Urinary bladder (tissue), 4 donors: ENCODE measurements around the gene YPEL1. TPM values are rescaled to one million over a fixed set of nuclear protein-coding genes. Genes with fewer than 3 reads are reported as not detected.
"Not testable (repeated sequence)": the region's sequence is repeated elsewhere in the genome, so short reads cannot be mapped to it uniquely, and the experiment has no call there.

Source experiments
- DNase-seq: peaks from one replicate; pipeline ENCODE4 v3.0.0-alpha.2; 2015; ENCODE audit errors: extremely low spot score
- H3K27ac ChIP-seq: one replicate; pipeline ENCODE4 v1.5.1; 2013; ENCODE audit warnings: low read depth, mild to moderate bottlenecking, moderate library complexity
- H3K36me3 ChIP-seq: one replicate; pipeline ENCODE4 v1.6.1; 2013; ENCODE audit warnings: mild to moderate bottlenecking, moderate library complexity; ENCODE audit not compliant: insufficient read depth
- H3K4me1 ChIP-seq: one replicate; pipeline ENCODE4 v1.6.1; 2013; ENCODE audit warnings: mild to moderate bottlenecking, moderate library complexity; ENCODE audit not compliant: insufficient read depth
- H3K4me3 ChIP-seq: one replicate; pipeline ENCODE4 v1.5.1; 2013; ENCODE audit warnings: low read depth, low read length
- WGBS: extraction: QIAGEN DNeasy Blood & Tissue Kit; methylation state at CpG from one replicate; pipeline ENCODE4 v1.1.7; 2013; 5-methylcytosine and 5-hydroxymethylcytosine counted together
- polyA plus RNA-seq: library from polyadenylated mRNA; stranded (reverse); fragments of 200-250 nt; gene quantifications from one replicate; pipeline ENCODE4 v1.2.3, GENCODE V29; 2013
- total RNA-seq: library from RNA; depleted of rRNA; stranded (reverse); fragments of >200 nt; gene quantifications from one replicate; pipeline ENCODE4 v1.2.3, GENCODE V29; 2014
- donor health status: healthy with polysubstance abuse.
- donor health status: healthy.

YPEL1 gene
- total and polyA plus RNA-seq, 2 donors: 5.5 to 7.0 TPM

DNA sequence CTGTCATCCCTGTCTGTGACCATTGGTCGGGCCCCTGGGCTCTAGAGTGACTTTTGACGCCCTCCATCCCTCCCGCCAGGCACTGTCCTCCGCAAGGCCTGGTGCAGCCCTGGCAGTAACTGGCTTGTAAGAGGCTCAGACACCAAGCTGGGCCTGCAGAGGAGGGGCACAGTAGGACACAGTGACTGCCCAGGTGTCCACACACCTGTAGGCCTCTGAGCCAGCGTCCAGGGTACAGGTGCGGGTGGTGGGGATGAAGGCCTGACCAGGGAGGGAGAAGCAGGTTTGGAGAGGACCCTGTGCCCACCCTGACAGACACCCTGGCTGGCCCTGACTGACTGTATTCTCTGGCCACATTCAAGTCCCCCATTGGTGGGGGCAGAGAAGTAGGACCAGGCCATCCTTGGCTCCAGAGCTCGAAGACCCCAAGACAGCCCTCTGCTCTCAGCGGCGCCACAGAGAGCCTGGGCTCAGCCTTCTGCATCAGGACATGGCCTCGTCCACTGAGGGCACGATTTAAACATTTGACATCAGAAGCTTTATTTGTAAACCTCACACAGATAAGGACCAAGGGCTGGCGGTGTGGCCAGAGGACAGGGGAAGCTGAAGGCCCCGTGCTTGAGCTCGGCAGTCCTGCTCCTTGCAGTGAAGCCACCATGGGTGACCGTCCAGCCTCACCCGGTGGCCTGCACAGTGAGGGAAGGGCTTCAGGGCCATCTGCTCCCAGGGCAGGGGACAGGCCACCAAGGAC, 38.4 kb downstream of the YPEL1 start:
- 80% methylated on average over 16 of the region's 16 CpGs for WGBS
- no peak for DNase-seq
- H3K4me1 ChIP-seq: no peaks in the 10 kb centered on the region
- H3K36me3 ChIP-seq: peaks cover 8% of the 10 kb centered on the region
- no peak overlapping the region for H3K4me3 ChIP-seq
- H3K27ac ChIP-seq: no peak overlapping the region

DNA sequence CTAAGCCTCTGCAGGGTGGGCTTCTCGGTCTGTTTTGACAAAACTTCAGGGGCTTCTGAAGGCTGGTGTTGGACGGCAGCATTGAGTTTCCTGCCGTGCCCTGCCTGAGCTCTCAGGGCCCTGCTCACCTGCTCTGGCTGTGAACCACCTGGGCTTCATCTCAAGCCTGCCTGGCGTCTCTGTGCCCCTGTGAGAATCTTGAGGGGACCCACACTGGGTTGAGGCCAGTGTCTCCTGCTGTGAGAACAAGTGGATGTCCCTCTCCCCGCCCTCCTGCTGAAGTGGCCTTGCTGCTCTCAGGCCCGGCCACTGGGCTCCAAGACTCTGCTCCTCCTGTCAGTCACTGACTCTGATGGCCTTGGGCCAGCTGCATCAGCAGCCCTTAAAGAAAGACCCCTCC, 39.5 kb downstream of the YPEL1 start:
- DNase-seq: no peak
- Histone ChIP-seq H3K36me3 (peaks cover 8% of the 10 kb centered on the region), H3K4me3 (no peak overlapping the region), H3K27ac (no peak overlapping the region), H3K4me1 (no peaks in the 10 kb centered on the region)
- WGBS: 93% methylated on average over 6 of the region's 6 CpGs

DNA sequence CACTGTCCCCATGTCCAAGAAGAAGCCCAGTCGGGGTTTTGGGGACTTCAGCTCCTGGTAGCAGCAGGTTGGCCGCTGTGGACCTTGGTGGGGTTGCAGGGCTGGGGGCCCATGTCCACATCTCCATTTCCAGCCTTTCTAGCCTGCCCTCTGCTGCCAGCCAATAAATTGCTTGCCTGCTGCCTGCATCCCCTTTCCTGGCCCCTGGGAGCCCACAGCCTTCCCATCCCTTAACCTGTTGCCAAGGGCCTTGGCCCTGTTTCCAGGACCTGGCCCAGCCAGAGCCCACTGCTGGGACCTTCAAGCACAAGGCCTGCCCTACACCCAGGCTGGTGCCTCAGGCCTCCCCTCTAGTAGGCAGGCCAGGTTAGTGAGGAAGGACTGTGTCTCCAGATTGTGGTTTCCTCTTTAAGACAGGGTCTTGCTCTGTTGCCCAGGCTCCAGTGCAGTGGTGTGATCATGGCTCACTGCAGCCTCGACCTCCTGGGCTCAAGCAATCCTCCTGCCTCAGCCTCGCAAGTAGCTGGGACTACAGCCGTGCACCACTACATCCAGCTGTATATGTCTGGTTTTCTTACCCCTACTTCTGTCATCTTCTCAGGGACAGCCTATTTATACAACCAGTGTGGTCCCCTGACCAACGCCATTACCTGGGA, 40.0 kb downstream of the YPEL1 start:
- H3K36me3 ChIP-seq: peaks cover 8% of the 10 kb centered on the region
- DNase-seq: no peak
- no peak overlapping the region for H3K4me3 ChIP-seq
- H3K4me1 ChIP-seq: no peaks in the 10 kb centered on the region
- H3K27ac ChIP-seq: no peak overlapping the region
- WGBS: 89% methylated on average over 6 of the region's 6 CpGs

DNA sequence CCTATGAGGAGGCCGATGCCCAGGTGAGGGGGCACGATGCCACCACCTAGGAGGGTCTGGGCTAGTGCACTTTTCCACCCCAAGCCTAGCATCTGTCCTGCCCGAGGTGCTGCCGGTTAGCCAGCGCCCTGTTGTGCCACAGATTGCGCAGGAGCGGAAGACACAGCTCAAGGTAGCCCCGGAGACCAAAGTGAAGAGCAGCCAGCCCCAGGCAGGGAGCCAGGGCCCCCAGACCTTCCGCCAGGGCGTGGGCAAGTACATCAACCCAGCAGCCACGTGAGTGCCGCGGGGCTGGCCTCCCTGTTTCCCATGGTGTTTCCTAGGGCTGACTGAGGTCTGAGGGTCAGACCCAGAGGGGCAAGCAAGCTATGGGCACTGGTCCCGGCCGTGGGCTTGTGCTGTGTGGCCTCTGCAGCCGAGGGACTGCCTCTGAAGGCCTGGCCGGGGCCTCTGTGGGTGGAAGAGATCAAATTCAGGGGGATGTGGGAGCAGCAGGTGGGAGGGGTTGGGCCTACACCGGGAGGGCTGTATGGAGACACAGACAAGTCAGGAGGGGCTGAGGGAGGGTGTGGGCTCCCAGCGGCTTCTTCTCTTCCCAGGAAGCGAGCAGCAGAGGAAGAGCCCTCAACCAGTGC, 40.7 kb downstream of the YPEL1 start:
- Histone ChIP-seq H3K4me1 (no peaks in the 10 kb centered on the region), H3K4me3 (no peak overlapping the region), H3K27ac (no peak overlapping the region), H3K36me3 (peaks cover 8% of the 10 kb centered on the region)
- DNase-seq: no peak
- WGBS: 85% methylated on average over 20 of the region's 20 CpGs

DNA sequence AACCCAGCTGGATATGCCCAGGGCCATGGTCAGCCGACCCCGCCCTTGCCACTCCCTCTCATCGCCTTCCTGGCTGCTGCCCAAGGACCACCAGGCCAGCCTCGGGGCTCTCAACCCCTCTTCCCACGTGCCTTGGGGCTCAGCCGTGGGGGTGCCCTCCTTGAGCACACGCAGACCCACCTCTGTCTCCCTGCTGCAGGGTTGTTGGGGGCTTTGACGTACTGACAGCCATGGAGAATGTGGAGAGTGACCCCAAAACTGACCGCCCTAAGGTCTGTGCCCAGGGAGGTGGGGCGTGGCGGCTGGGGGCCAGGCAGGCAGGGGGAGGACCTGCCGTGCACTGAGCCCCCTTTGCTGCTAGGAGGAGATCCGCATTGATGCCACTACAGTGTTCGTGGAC, 41.2 kb downstream of the YPEL1 start:
- H3K27ac ChIP-seq: no peak overlapping the region
- 89% methylated on average over 14 of the region's 14 CpGs for WGBS
- no peaks in the 10 kb centered on the region for H3K4me1 ChIP-seq
- H3K36me3 ChIP-seq: peaks cover 8% of the 10 kb centered on the region
- H3K4me3 ChIP-seq: no peak overlapping the region
- DNase-seq: no peak

DNA sequence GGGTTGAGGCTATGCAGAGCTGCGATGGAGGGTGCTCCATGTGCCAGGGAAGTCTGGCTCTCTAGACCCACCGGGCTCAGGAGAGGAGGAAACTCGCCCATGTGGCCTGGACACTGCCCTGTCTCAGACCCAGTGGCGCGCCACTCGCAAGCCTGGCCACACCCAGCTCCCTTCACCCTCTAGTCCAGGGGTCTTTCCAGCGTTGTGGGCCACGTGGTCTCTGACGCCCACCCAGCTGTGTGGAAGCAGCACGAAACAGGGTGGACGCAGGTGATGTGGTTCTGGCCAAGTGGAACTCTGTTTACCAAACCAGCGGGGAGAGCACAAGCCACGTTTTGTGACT, 41.6 kb downstream of the YPEL1 start:
- no peak overlapping the region for H3K27ac ChIP-seq
- 94% methylated on average over 13 of the region's 13 CpGs for WGBS
- no peak overlapping the region for H3K4me3 ChIP-seq
- H3K36me3 ChIP-seq: peaks cover 8% of the 10 kb centered on the region
- no peak for DNase-seq
- no peaks in the 10 kb centered on the region for H3K4me1 ChIP-seq

DNA sequence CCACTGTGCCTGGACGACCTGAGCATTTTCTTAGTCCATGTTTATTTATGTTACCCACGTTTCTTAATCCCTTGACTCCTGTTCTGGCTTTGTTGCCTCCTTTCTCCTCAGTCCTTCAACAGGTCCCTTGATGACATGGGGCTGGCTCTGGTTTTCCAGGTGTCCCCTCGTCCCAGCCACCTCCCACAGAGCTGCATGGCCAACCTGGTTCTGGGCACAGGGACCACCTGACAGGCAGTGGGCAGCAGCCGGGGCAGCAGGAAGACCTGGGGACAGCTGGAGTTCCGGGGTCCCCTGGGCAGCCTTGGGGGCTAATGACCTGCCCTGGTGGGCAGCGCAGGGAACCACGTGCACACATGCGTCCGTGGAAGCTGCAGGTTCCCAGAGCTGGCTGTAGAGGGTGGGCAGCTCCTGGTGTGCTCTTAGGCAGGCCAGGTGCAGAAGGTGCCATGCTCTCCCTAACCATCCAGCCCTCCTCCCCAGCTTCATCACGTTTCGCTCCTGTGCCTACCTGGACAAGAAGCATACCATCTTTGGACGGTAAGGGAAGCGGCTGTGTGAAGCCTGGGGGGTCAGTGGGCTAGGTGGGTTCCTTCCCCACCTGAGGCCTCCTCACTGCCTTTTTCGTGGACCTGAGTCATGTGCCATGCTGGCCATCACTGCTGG, 42.1 kb downstream of the YPEL1 start:
- Histone ChIP-seq H3K4me3 (no peak overlapping the region), H3K4me1 (no peaks in the 10 kb centered on the region), H3K36me3 (peaks cover 8% of the 10 kb centered on the region), H3K27ac (no peak overlapping the region)
- 87% methylated on average over 14 of the region's 14 CpGs for WGBS
- no peak for DNase-seq

DNA sequence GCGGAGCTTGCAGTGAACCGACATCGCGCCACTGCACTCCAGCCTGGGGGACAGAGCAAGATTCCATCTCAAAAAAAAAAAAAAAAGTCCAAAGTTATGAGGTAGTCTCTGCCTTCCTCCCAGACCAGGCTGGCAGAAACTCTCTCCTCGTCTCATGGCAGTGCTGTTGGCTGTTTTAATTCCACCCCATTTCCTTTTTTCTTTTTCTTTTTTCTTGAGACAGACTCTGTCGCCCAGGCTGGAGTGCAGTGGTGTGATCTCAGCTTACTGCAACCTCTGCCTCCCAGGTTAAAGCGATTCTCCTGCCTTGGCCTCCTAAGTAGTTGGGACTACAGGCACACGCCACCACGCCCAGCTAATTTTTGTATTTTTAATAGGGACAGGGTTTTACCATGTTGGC, 42.7 kb downstream of the YPEL1 start:
- WGBS: 92% methylated on average over 9 of the region's 9 CpGs
- H3K27ac ChIP-seq, H3K4me1 ChIP-seq, DNase-seq, H3K4me3 ChIP-seq, H3K36me3 ChIP-seq: not testable (repeated sequence)

DNA sequence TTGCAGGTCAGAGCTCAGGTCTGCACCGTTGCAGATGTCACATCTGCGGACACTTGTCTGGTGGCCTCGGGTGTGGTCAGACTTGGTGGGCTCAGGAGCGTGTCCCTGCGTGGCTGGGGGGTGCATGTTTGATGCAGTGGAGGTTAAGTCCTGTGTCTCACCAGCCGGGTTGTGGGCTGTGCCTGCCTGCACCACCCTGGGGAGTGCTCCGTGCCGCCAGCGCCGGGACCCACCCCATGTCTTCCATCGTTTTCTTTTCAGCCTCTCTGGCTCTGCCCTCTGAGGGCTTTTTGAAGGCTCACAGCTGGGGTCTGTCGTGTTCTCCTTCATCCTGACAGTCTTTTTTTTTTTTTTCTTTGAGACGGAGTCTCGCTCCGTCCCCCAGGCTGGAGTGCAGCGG, 43.8 kb downstream of the YPEL1 start:
- no peak for DNase-seq
- Histone ChIP-seq H3K4me3 (no peak overlapping the region), H3K36me3 (peaks cover 8% of the 10 kb centered on the region), H3K27ac (no peak overlapping the region), H3K4me1 (no peaks in the 10 kb centered on the region)
- WGBS: 84% methylated on average over 16 of the region's 16 CpGs

DNA sequence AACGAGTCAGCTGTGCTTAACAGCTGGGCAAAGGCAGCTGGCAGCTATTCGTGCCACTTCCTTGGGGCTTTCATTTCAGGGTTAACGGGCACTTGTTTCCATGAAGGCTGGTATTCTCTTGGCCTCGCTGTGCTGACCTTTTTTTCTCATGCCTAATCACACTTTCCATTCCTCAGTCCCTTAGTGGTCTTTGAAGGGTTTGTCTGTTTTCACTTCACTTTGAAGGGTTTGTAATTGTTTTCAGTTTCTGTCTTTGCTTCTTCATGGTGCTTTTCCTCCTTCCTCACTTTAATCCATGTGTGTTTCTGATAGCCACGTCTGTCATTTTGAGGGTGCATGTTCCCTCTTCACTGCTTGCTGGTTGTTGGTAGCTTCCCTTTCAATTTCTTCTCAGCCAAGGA, 45.2 kb downstream of the YPEL1 start:
- no peak for DNase-seq
- Histone ChIP-seq H3K27ac (no peak overlapping the region), H3K36me3 (peaks cover 6% of the 10 kb centered on the region), H3K4me1 (no peaks in the 10 kb centered on the region), H3K4me3 (no peak overlapping the region)
- WGBS: 75% methylated on average over 5 of the region's 5 CpGs

DNA sequence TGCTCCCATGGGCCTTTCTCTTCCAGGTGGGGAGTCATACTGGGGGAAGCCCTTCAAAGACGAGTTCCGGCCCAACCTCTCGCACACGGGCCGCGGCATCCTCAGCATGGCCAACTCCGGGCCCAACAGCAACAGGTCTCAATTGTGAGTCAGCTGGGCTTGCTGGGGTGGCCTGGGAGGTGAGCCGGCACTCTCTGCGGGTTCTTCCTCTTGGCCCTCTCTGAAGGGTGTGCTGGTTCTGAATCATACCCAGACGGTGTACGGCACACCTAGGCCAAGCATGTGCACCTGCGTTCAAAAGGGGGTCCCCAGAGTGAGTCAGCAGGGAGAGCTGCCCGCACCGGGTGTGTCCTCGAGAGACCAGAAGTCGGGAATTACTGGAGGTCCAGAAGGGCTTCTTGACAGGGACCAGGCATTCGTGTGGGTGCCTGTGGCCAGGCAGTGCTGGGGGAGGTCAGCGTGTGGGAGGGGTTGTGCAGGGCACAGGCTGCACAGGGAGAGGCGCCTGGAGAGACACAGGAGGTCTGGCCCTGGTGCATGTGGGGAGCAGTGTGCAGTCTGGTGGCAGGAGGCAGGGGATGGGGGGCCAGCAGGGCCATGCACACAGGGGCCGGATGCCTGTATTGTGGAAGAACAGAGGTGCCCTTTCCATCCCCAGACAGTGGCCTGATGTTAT, 46.8 kb downstream of the YPEL1 start:
- WGBS: 92% methylated on average over 20 of the region's 20 CpGs
- Histone ChIP-seq H3K36me3 (peaks cover 1% of the 10 kb centered on the region), H3K4me3 (no peak overlapping the region), H3K4me1 (no peaks in the 10 kb centered on the region), H3K27ac (no peak overlapping the region)
- no peak for DNase-seq

DNA sequence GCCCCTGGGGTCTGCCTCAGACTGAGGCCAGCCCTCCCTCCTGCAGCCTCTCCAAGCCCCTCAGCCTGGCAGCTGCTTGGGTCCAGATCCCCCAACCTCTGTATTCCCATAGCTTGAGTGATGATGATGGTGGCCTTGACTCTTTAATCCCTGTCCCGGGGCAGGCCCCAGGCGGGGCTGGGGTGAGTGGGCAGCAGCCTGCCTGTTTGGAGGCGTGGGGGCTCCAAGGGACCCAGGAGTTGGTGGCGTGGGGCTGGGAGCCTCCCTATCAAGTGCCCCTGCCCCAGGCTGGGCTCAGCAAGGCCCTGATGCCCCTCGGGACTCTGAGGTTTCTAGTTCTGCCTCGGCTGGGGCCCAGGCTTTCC, 47.3 kb downstream of the YPEL1 start:
- 90% methylated on average over 6 of the region's 6 CpGs for WGBS
- H3K4me3 ChIP-seq: no peak overlapping the region
- no peaks in the 10 kb centered on the region for H3K4me1 ChIP-seq
- H3K36me3 ChIP-seq: no peaks in the 10 kb centered on the region
- H3K27ac ChIP-seq: no peak overlapping the region
- no peak for DNase-seq

DNA sequence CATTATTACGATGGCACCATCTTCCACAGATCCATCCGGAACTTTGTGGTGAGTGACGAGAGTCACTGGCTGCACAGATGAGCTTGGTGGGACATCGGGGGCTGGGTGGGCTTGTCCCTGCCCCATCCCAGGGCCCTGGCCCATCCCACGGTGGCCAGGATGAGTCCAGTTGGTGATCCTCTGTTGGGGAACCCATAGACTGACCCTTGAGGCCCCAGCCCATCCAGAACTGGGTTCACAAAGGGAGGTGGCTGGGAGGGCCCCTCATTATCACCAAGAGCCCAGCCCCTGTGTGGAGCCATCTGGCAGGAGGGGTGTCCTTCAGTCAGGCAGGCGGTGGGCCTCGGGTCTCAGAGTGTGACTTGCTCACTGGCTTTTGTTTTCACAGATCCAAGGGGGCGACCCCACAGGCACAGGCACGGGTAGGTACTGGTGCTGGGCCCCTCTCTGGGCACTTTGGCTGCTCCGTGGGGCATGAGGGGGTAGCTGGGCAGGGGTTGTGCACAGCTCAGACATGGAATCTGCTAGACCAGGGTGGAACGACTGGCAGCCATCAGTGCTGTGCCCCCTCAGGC, 47.8 kb downstream of the YPEL1 start:
- no peaks in the 10 kb centered on the region for H3K36me3 ChIP-seq
- 93% methylated on average over 11 of the region's 11 CpGs for WGBS

More for the DNA sequence above, 47.8 kb downstream of the YPEL1 start:
- H3K4me1 ChIP-seq: no peaks in the 10 kb centered on the region
- no peak for DNase-seq
- no peak overlapping the region for H3K4me3 ChIP-seq
- H3K27ac ChIP-seq: no peak overlapping the region
